NCI-H460 (cell line): ENCODE measurements around the gene PFKP. TPM values are rescaled to one million over a fixed set of nuclear protein-coding genes. Genes with fewer than 3 reads are reported as not detected.

Experiments
- DNase-seq: peaks from one replicate; pipeline ENCODE4 v3.0.0-alpha.2; 2016; ENCODE audit warnings: low read depth; ENCODE audit errors: extremely low read depth
- total RNA-seq: library from RNA; depleted of rRNA; stranded (reverse); fragments of >200 nt; shearing (Covaris generic); gene quantifications from 2 replicates; pipeline ENCODE4 v1.2.3, GENCODE V29; 2014; rRNA removed

The PFKP gene
- total RNA-seq, 1 experiment from 2014 or later, result 190 TPM

- DNase-seq, result no peak
Measured at GRCh38 chr10:3173171-3173878, 106.0 kb downstream of the PFKP start.

- DNase-seq, result no peak
Measured at GRCh38 chr10:3178042-3178441, 110.7 kb downstream of the PFKP start.

GRCh38 chr10:3179174-3179573, 111.8 kb downstream of the PFKP start:
- DNase-seq, result no peak

- no peak for DNase-seq
Measured at GRCh38 chr10:3180355-3181025, 113.1 kb downstream of the PFKP start.

- no peak for DNase-seq
Measured at GRCh38 chr10:3185386-3185785, 118.0 kb downstream of the PFKP start.

GRCh38 chr10:3186368-3186767, 119.0 kb downstream of the PFKP start:
- DNase-seq, result no peak

Other genes starting within 250 kb of the PFKP start
- gene PITRM1, start 105.2 kb downstream of the PFKP start, total RNA-seq, result 49.5 and 52.0 TPM in 2 replicates